Effector memory CD4-positive, alpha-beta T cell (primary cell): Measurements from ENCODE around the gene TNFRSF8.

ENCODE experiments used
- DNase-seq, 3 donors: peaks; one replicate each; pipeline ENCODE4 v3.0.0-alpha.2; 2020
- H3K27ac ChIP-seq: 2 replicates; pipeline ENCODE4 v1.7.0; 2013; ENCODE audit warnings: mild to moderate bottlenecking, low read length, moderate library complexity; ENCODE audit not compliant: insufficient read depth, poor library complexity, severe bottlenecking
- H3K27me3 ChIP-seq: replicated peaks from 2 replicates; pipeline ENCODE4 v1.7.0; 2013; ENCODE audit warnings: mild to moderate bottlenecking, low read length; ENCODE audit not compliant: insufficient read depth, control insufficient read depth, poor library complexity, severe bottlenecking
- H3K36me3 ChIP-seq: 2 replicates; pipeline ENCODE4 v1.7.0; 2013; ENCODE audit warnings: mild to moderate bottlenecking, low read length, moderate library complexity; ENCODE audit not compliant: control insufficient read depth, insufficient read depth
- H3K4me1 ChIP-seq: 2 replicates; pipeline ENCODE4 v1.7.0; 2013; ENCODE audit warnings: low read length, mild to moderate bottlenecking; ENCODE audit not compliant: control insufficient read depth, insufficient read depth, poor library complexity, severe bottlenecking
- H3K4me3 ChIP-seq: 2 replicates; pipeline ENCODE4 v1.7.0; 2013; ENCODE audit warnings: low read length, low read depth, mild to moderate bottlenecking; ENCODE audit not compliant: insufficient read depth, poor library complexity, severe bottlenecking
- H3K9me3 ChIP-seq: 2 replicates; pipeline ENCODE4 v1.7.0; 2013; ENCODE audit warnings: mild to moderate bottlenecking, low read length, moderate library complexity; ENCODE audit not compliant: control insufficient read depth

TNFRSF8 gene

GRCh38 chr1:12085643-12086260 lies 22.6 kb downstream of the TNFRSF8 start:
- H3K27me3 ChIP-seq, result no peaks in the 10 kb centered on the region
- peaks cover 10% of the 10 kb centered on the region for H3K9me3 ChIP-seq
- no peak overlapping the region for H3K4me3 ChIP-seq
- H3K36me3 ChIP-seq, result no peaks in the 10 kb centered on the region
- no peak overlapping the region for H3K27ac ChIP-seq
- peaks cover 32% of the 10 kb centered on the region for H3K4me1 ChIP-seq
- DNase-seq, result no peak

DNA sequence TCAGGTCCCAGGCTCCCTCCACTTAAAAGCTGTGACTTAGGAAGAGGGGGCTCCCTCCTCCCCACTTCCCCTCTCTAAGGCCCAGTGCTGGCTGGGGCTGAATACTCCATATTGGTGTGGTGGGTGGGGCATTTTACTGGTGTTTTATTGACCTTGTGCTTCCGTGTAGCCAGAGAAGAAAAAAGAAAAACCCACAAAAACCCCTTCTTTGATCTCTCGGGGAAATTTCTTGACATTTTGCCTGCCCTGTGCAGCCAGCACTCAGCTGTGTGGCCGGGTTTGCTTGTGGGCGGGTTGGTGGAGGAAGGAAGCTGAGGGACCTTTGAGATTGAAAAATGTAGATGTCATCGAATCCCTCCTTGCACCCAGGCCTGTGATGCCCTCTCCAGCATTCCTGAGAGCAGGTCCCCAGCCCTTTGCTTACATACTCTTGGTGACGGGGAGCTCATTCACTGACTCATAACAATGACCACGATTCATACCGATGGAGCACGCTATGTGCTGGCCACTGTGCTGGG lies 24.8 kb downstream of the TNFRSF8 start:
- peak; percentile 24 for DNase-seq
- H3K27me3 ChIP-seq, result no peaks in the 10 kb centered on the region
- H3K27ac ChIP-seq, result peak overlapping the region; percentile 56
- H3K36me3 ChIP-seq, result no peaks in the 10 kb centered on the region
- H3K9me3 ChIP-seq, result peaks cover 7% of the 10 kb centered on the region
- peaks cover 30% of the 10 kb centered on the region for H3K4me1 ChIP-seq
- peak overlapping the region; percentile 5 for H3K4me3 ChIP-seq

GRCh38 chr1:12088607-12089006 lies 25.5 kb downstream of the TNFRSF8 start:
- peak overlapping the region; percentile 56 for H3K27ac ChIP-seq
- H3K36me3 ChIP-seq, result no peaks in the 10 kb centered on the region
- DNase-seq, result peak in 1 of 3 donors; percentile 41
- no peaks in the 10 kb centered on the region for H3K27me3 ChIP-seq
- H3K4me3 ChIP-seq, result no peak overlapping the region
- no peaks in the 10 kb centered on the region for H3K9me3 ChIP-seq
- peaks cover 30% of the 10 kb centered on the region for H3K4me1 ChIP-seq

GRCh38 chr1:12090326-12090725 lies 27.2 kb downstream of the TNFRSF8 start:
- peaks cover 30% of the 10 kb centered on the region for H3K4me1 ChIP-seq
- H3K4me3 ChIP-seq, result no peak overlapping the region
- no peak overlapping the region for H3K27ac ChIP-seq
- no peak for DNase-seq
- H3K27me3 ChIP-seq, result no peaks in the 10 kb centered on the region
- H3K36me3 ChIP-seq, result no peaks in the 10 kb centered on the region
- H3K9me3 ChIP-seq, result no peaks in the 10 kb centered on the region

- Histone ChIP-seq H3K4me3 (no peak overlapping the region), H3K27ac (no peak overlapping the region), H3K4me1 (peaks cover 30% of the 10 kb centered on the region), H3K36me3 (no peaks in the 10 kb centered on the region), H3K27me3 (no peaks in the 10 kb centered on the region), H3K9me3 (no peaks in the 10 kb centered on the region)
- no peak for DNase-seq
These were observed 28.1 kb downstream of the TNFRSF8 start for GRCh38 chr1:12091191-12091590.

DNA sequence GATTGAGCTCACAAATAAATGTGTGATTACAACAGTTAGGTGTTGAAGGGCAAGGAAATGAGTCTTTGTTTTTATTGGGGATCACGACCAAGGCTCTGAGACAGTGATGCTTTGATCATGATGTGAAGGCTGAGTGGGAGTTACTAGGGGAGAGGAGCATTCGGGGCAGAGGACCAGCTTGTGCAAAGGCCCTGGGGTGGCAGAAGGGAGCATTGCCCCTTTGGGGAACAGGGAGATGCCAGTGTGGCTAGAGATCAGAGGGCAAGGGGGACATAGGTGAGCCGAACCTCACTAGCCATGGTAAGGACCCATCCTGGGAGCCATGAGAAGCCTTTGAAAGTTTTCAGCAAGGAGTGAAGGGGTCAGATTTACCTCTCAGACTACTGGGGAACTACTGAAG lies 31.1 kb downstream of the TNFRSF8 start:
- H3K4me3 ChIP-seq, result no peak overlapping the region
- H3K27ac ChIP-seq, result no peak overlapping the region
- no peaks in the 10 kb centered on the region for H3K36me3 ChIP-seq
- H3K9me3 ChIP-seq, result no peaks in the 10 kb centered on the region
- H3K4me1 ChIP-seq, result peaks cover 13% of the 10 kb centered on the region
- DNase-seq, result no peak
- H3K27me3 ChIP-seq, result no peaks in the 10 kb centered on the region

GRCh38 chr1:12095452-12096263 lies 32.6 kb downstream of the TNFRSF8 start:
- Histone ChIP-seq H3K9me3 (no peaks in the 10 kb centered on the region), H3K4me3 (no peak overlapping the region), H3K27me3 (no peaks in the 10 kb centered on the region), H3K36me3 (no peaks in the 10 kb centered on the region), H3K27ac (no peak overlapping the region), H3K4me1 (no peaks in the 10 kb centered on the region)
- DNase-seq, result no peak

DNA sequence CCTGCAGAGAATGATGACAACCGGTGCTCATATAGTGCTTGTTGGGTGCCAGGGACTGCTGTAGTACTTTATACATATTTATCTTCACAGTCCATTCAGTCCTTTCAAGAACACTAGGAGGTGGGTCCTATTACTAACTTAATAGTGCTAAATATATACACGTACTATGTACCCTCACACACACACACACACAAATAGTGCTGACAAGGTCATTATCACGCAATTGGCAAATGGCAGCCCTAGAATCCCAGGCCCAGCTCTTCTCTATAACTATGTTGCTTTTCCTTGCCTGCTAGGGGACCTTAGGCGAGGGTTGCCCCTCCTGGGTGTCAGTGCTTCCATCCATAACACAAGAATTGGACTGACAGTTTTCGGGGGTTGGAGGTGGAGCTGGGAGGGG lies 33.5 kb downstream of the TNFRSF8 start:
- no peak for DNase-seq
- no peaks in the 10 kb centered on the region for H3K9me3 ChIP-seq
- no peaks in the 10 kb centered on the region for H3K36me3 ChIP-seq
- no peak overlapping the region for H3K27ac ChIP-seq
- no peaks in the 10 kb centered on the region for H3K27me3 ChIP-seq
- H3K4me1 ChIP-seq, result no peaks in the 10 kb centered on the region
- H3K4me3 ChIP-seq, result no peak overlapping the region

GRCh38 chr1:12097321-12097720 lies 34.2 kb downstream of the TNFRSF8 start:
- Histone ChIP-seq H3K9me3 (no peaks in the 10 kb centered on the region), H3K27ac (no peak overlapping the region), H3K36me3 (no peaks in the 10 kb centered on the region), H3K27me3 (no peaks in the 10 kb centered on the region), H3K4me1 (no peaks in the 10 kb centered on the region), H3K4me3 (no peak overlapping the region)
- DNase-seq, result no peak

DNA sequence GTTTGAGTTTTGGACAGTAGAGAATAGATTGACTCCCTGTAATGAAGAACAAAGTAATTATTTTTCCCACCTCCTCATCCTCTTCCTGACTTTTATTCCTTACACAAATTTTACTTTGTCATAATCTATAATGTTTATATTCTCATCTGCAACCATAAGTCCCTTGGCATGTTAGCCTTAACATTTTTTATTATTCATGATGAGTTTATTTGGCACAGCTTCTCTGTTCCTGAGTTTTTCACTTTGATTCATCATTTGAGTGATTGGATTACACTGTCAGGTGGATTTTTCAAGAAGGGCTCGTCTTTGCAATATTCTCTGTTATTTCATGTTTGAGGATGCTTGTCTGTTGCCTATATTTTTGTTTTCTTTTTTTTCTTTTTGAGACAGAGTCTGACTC lies 35.7 kb downstream of the TNFRSF8 start:
- H3K4me1 ChIP-seq, result no peaks in the 10 kb centered on the region
- no peak overlapping the region for H3K4me3 ChIP-seq
- H3K9me3 ChIP-seq, result no peaks in the 10 kb centered on the region
- H3K27me3 ChIP-seq, result no peaks in the 10 kb centered on the region
- DNase-seq, result no peak
- no peaks in the 10 kb centered on the region for H3K36me3 ChIP-seq
- H3K27ac ChIP-seq, result no peak overlapping the region
